Measurements from ENCODE around the gene MTA2.
A peak's percentile ranks its signal among the peaks of the same experiment; 100 is the strongest.

GRCh38 chr11:62560566-62561103 is 41.0 kb downstream of the MTA2 start:
- TF ChIP-seq, protein P1, sequence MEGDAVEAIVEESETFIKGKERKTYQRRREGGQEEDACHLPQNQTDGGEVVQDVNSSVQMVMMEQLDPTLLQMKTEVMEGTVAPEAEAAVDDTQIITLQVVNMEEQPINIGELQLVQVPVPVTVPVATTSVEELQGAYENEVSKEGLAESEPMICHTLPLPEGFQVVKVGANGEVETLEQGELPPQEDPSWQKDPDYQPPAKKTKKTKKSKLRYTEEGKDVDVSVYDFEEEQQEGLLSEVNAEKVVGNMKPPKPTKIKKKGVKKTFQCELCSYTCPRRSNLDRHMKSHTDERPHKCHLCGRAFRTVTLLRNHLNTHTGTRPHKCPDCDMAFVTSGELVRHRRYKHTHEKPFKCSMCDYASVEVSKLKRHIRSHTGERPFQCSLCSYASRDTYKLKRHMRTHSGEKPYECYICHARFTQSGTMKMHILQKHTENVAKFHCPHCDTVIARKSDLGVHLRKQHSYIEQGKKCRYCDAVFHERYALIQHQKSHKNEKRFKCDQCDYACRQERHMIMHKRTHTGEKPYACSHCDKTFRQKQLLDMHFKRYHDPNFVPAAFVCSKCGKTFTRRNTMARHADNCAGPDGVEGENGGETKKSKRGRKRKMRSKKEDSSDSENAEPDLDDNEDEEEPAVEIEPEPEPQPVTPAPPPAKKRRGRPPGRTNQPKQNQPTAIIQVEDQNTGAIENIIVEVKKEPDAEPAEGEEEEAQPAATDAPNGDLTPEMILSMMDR (conservative IDR thresholded peaks at IDR 0.05; ENCODE audit: low read length), result peak; percentile 75
- TF ChIP-seq EZH2phosphoT487 (IDR thresholded peaks at IDR 0.05; ENCODE audit: borderline replicate concordance, low read depth, low read length), result no peak

All from OCI-LY7 (cell line).